Urothelium cell line (cell line): ENCODE measurements around the gene TARBP2.
A peak's percentile ranks its signal among the peaks of the same experiment; 100 is the strongest.
"Not testable (repeated sequence)": the region's sequence is repeated elsewhere in the genome, so short reads cannot be mapped to it uniquely, and the experiment has no call there.

Experiments used
- DNase-seq: peaks from one replicate; pipeline ENCODE4 v3.0.0; 2011; ENCODE audit warnings: low spot score, mixed read lengths
- FAIRE-seq: peaks from 2 replicates; lab custom pipeline; 2011; peaks lifted over from hg19 to GRCh38; lab: Jason Lieb, UNC

The TARBP2 gene

GRCh38 chr12:53510181-53510812, 9.2 kb downstream of the TARBP2 start:
- FAIRE-seq, result no peak
- DNase-seq, result no peak

GRCh38 chr12:53513712-53514410, 12.8 kb downstream of the TARBP2 start:
- FAIRE-seq (no peak), DNase-seq (no peak)

- FAIRE-seq (no peak), DNase-seq (no peak)
Observed at GRCh38 chr12:53514628-53515290, 13.7 kb downstream of the TARBP2 start.

- no peak for DNase-seq
- no peak for FAIRE-seq
Observed at GRCh38 chr12:53515291-53515680, 14.2 kb downstream of the TARBP2 start.

DNA sequence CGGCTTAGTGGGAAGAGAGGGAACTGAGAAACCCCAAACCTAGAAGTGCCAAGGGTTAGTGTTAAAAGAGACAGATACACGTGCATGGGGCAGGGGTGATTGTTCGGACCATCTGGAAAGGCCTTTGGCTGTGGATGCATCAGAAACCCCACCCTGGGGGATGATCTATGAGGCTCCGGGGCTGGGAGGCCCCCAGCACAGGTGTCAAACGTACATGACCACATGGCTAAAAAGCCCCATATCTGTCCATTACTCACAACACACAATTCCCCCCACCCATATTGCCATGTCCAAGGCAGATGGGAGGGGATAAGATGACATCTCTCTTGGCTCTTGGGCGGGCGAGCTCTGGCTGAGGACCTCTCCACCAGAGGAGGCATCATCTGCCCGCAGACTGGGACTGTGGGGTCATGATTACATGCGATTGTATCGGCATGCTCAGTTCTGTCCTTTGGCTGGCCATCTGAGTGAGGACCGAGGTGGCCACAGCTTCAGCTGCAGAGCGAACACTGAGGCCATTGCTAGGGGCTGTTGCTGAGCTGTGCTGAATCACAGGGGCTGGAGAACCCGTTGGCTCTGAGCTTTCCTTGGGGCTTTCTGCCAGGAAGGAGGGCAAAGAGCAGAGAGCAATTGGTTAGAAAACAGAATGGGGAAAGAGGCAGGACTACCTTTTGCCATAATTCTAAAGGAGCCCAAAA, 15.8 kb downstream of the TARBP2 start:
- DNase-seq (no peak), FAIRE-seq (no peak)

- DNase-seq, result no peak
- no peak for FAIRE-seq
Observed at GRCh38 chr12:53518381-53518780, 17.3 kb downstream of the TARBP2 start.

- FAIRE-seq (no peak), DNase-seq (no peak)
Observed at GRCh38 chr12:53523131-53523530, 22.0 kb downstream of the TARBP2 start.

- no peak for DNase-seq
- no peak for FAIRE-seq
Observed at GRCh38 chr12:53524476-53524875, 23.4 kb downstream of the TARBP2 start.

GRCh38 chr12:53530061-53530460, 29.0 kb downstream of the TARBP2 start:
- FAIRE-seq, result no peak
- no peak for DNase-seq

DNA sequence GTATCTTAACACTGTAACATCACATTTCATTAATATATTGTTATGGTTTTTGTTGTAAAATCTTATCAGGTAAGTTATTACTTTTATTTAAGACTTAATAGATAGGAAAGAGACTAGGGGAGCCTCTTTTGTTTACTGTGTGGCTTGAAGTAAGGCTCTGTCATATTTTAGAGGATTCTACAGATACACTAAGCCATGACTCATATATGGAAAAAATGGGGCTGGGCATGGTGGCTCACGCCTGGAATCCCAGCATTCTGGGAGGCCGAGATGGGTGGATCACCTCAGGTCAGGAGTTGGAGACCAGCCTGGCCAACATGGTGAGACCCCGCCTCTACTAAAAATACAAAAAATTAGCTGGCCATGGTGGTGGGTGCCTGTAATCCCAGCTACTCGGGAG, 29.8 kb downstream of the TARBP2 start:
- no peak for FAIRE-seq
- DNase-seq, result peak; percentile 18

DNA sequence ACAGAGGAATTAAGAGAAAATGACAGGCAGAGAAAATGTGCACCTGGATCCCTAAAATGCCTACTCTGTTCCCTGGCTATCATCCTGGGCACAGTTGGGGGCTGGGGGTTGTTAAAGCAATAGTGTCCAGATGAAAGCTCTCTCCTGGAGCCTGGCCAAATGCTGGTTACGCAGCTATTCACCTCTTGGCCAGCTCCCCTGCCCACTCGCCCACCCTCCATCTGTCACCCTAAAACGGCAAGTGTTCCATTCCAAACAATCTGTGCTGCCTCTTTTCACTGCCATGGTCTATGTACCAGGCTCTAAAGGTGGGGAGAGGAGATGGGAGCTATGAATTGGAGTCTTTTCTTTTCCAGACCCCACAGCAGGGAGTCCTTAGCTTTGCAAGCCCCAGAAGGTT, 30.9 kb downstream of the TARBP2 start:
- no peak for FAIRE-seq
- no peak for DNase-seq

- FAIRE-seq (no peak), DNase-seq (no peak)
Observed at GRCh38 chr12:53532524-53533445, 31.7 kb downstream of the TARBP2 start.

GRCh38 chr12:53533471-53533870, 32.4 kb downstream of the TARBP2 start:
- FAIRE-seq (no peak), DNase-seq (no peak)

GRCh38 chr12:53536962-53537361, 35.9 kb downstream of the TARBP2 start:
- DNase-seq (no peak), FAIRE-seq (no peak)

- DNase-seq (no peak), FAIRE-seq (no peak)
Observed at GRCh38 chr12:53538209-53538689, 37.2 kb downstream of the TARBP2 start.

DNA sequence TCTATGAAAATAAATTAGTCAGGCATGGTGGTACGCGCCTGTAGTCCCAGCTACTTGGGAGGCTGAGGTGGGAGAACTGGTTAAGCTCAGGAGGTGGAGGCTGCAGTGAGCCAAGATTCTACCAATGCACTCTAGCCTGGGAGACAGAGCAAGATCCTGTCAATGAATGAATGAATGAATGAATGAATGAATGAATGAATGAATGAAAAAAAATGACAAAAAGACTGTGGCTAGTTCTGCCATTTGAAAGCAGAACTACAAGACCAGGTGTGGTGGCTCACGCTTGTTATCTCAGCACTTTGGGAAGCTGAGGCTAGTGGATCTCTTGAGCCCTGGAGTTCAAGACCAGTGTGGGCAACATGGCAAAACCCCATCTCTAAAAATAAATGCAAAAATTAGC, 38.4 kb downstream of the TARBP2 start:
- DNase-seq, result no peak
- FAIRE-seq, result no peak

DNA sequence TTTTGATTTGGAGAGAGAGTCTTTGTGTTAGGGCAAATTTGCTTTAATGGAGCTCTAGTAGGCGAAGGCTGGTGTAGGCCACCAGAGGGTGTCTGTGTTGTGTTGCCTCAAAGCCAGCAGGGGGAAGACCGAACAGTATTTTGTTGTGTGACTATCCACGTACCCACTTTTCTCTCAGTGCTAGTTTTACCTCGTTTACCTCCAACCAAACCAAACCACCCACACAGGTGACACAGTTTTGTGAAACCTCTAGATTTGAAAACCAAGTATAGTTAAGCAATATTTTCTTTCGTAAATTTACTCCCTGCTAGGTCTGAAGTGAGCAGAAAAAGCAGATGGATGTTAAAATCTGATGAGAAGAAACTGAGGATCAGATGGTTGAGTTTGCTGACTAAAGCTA, 42.5 kb downstream of the TARBP2 start:
- no peak for FAIRE-seq
- peak; percentile 44 for DNase-seq

DNA sequence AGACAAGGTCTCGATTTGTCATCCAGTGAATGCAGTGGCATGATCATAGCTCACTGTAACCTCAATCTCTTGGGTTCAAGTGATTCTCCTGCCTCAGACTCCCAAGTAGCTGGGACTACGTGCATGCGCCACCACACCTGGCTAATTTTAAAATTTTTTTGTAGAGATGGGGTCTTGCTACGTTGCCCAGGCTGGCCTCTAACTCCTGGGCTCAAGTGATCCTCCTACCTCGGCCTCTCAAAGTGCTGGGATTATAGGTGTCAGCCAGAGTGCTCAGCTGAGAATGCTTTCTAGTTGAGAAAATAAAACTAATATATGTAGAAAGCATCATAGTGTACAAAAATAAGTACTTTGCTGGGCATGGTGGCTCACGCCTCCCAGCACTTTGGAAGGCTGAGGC, 47.3 kb downstream of the TARBP2 start:
- FAIRE-seq, DNase-seq: not testable (repeated sequence)

GRCh38 chr12:53550131-53550530, 49.0 kb downstream of the TARBP2 start:
- not testable (repeated sequence) for DNase-seq, FAIRE-seq

GRCh38 chr12:53550595-53550994, 49.5 kb downstream of the TARBP2 start:
- no peak for DNase-seq
- FAIRE-seq, result no peak
